22Rv1 (cell line): Measurements from ENCODE around the gene FAM131A.

Experiments used
- H3K27ac ChIP-seq: fragments of 450-650 bp; 2 replicates; pipeline ENCODE4 v1.5.1; 2017
- CTCF ChIP-seq: fragments of 450-650 bp; IDR thresholded peaks from 2 replicates; pipeline ENCODE4 v1.5.1; 2017; ENCODE audit warnings: mild to moderate bottlenecking
- ZFX ChIP-seq: fragments of 450-650 bp; IDR thresholded peaks from 2 replicates; pipeline ENCODE4 v1.6.1; 2017; ENCODE audit warnings: antibody characterized with exemption, borderline replicate concordance

The FAM131A gene

DNA sequence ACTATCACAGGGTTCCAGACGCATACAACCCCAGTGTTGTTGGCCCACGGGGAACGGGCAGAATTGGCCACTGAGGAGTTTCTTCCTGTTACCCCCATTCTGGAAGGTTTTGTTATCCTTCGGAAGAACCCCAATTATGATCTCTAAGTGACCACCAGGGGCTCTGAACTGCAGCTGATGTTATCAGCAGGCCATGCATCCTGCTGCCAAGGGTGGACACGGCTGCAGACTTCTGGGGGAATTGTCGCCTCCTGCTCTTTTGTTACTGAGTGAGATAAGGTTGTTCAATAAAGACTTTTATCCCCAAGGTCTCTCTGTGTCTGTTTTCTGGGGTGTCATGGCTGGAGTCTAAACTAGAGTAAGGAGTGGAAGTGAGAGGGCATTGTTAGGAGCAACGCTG, 28.7 kb upstream of the FAM131A start:
- TF ChIP-seq ZFX = no peak
- TF ChIP-seq CTCF = no peak
- H3K27ac ChIP-seq = no peak overlapping the region

DNA sequence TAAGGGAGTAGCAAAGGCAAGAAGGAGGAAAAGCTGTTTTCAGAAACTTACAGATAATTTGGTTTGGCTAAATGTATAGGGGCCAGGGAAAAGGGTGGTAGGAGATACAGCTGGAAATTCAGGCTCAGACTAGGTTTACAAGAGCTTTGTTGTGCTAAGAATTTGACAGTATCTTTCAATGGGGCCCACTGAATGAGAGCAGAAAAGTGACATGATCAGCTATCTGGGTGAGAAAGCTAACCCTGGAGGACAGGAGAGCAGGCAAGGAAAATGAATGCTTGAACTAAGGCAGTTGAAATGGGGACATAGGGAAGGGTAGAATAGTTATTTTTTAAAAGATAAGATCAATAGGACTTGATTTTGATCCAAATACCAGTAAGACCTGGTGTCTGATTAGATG, 25.8 kb upstream of the FAM131A start:
- H3K27ac ChIP-seq = no peak overlapping the region
- TF ChIP-seq CTCF (no peak), ZFX (no peak)

DNA sequence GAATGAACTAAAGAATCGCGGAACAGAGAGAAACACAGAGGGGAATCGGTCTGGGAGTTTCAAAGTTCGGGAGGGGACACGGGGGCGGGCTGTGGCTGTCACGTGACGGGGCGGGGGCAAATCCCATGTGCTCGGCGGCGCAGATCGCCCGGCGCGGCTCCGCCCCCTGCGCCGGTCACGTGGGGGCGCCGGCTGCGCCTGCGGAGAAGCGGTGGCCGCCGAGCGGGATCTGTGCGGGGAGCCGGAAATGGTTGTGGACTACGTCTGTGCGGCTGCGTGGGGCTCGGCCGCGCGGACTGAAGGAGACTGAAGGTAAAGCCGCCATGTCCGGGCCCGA, 23.1 kb upstream of the FAM131A start, which contains the start of gene EIF4G1:
EIF4G1 (plus strand) TSS at position 244 of the 337 bp plus-strand sequence. CDS start 1,191 bp downstream, outside the sequence.
- H3K27ac ChIP-seq = peak within 1 kb of the TSS; percentile 95
- TF ChIP-seq ZFX = no peak
- no peak for TF ChIP-seq CTCF

DNA sequence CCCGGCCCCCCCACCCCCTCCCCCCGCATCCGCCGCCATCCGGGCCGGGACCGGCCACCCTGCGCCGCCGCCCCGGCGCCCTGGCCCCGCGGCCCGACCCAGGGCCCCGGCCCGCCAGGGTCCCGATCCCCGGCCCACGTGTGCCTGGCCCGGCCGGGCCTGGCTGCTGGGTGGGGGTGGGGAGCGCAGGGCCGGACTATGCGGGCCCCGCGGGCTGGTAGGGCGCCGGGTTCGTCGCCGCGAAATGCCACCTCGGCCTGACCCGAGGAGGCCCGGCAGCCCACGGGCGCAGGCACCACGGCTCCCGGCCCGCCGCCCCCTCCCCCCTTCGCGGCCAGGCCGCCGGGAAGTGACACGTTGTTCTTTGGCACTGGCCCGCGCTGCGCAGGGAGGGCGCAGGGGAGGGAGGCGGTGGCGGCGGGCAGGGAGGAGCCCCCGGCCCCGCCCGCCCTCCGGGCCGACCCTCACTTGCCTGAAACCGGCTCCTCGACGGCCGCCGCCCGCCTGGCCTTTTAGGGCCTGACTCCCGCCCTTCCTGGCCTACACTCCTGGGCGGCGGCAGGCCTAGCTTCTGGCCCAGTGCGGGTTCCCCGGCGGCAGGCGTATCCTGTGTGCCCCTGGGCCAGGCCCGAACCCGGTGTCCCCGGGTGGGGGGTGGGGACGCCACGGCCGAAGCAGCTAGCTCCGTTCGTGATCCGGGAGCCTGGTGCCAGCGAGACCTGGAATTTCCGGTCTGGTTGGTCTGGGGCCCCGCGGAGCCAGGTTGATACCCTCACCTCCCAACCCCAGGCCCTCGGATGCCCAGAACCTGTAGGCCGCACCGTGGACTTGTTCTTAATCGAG, 22.5 kb upstream of the FAM131A start:
- H3K27ac ChIP-seq = peak overlapping the region; percentile 95
- TF ChIP-seq ZFX (no peak), CTCF (no peak)

GRCh38 chr3:184315543-184315867, 21.9 kb upstream of the FAM131A start:
- H3K27ac ChIP-seq = peak overlapping the region; percentile 95
- TF ChIP-seq ZFX (no peak), CTCF (no peak)

DNA sequence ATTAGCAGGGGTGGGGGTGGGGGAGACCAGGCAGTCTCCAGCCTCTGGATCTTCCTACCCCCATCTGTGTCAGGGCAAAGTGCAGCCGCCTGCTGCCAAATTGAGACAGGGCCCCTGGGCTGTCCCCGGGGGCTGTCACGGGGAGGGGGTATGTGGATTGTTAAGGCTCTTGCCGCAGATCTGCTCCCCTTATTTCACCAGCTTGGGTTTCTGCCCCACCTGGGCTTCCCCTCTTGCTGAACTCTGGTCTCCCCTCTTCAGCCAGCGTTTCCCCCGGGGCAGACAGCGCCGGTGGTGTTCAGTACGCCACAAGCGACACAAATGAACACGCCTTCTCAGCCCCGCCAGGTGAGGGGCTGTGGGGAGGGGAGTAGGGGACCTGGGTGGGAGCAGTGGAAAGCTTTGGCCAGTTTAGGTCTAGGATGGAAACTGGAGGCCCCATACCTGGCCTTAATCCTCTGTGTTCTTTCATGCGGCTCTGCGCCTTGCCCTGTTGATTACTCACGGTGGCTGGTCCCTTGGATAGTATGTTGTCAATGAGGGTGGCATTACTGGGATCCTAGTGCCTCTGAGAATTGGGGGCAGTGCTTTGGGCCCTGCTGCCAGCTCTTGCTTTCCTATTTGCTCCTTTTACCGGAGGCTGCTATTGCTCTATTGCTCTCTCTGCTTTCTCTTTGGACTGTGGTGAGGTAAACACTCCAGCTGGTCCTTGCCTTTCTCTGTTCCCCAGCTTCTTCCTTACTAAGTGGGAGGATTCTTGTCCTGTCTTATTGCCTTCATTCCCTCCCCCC, 21.3 kb upstream of the FAM131A start:
- TF ChIP-seq CTCF (no peak), ZFX (no peak)
- peak overlapping the region; percentile 95 for H3K27ac ChIP-seq

DNA sequence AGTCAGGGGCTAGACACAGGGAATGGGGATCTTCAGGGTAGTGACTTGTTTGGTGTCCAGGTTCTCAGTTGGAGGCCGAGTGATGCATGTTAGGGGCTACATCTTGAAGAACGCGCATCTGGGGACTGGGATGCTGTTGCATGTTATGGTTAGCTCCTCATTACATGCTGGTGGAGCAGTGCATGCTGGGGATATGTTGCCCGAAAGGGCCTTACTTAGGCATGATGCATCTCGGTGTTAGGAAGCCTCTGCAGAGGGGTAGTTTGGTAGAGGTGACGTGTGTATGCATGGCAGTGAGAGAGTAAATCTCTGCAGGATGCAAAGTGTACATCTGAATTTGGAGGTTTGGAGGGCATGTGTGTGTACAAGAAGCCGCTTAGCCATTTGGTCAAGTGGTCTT, 20.6 kb upstream of the FAM131A start:
- no peak for TF ChIP-seq ZFX
- TF ChIP-seq CTCF = no peak
- peak overlapping the region; percentile 2; the same call in 1 of the 2 replicates for H3K27ac ChIP-seq
